Muscle of back (tissue), 11 donors: ENCODE data around the gene PCSK6. TPM values are rescaled to one million over a fixed set of nuclear protein-coding genes. Genes with fewer than 3 reads are reported as not detected.
A peak's percentile ranks its signal among the peaks of the same experiment; 100 is the strongest.

Experiments used
- DNase-seq, 3 donors: peaks; one replicate each; pipeline versions ENCODE4 v3.0.0 to v3.0.0-alpha.2; 2013
- polyA plus RNA-seq, 10 donors: library from polyadenylated mRNA; unstranded; fragments of 120-200 nt; gene quantifications; one replicate each; pipeline ENCODE4 v1.2.1, GENCODE V29; 2013; ENCODE audit not compliant: insufficient read length in 10 of 10

Gene PCSK6
- polyA plus RNA-seq, 10 donors: 9.3 to 18.0 (median 11.3) TPM

DNA sequence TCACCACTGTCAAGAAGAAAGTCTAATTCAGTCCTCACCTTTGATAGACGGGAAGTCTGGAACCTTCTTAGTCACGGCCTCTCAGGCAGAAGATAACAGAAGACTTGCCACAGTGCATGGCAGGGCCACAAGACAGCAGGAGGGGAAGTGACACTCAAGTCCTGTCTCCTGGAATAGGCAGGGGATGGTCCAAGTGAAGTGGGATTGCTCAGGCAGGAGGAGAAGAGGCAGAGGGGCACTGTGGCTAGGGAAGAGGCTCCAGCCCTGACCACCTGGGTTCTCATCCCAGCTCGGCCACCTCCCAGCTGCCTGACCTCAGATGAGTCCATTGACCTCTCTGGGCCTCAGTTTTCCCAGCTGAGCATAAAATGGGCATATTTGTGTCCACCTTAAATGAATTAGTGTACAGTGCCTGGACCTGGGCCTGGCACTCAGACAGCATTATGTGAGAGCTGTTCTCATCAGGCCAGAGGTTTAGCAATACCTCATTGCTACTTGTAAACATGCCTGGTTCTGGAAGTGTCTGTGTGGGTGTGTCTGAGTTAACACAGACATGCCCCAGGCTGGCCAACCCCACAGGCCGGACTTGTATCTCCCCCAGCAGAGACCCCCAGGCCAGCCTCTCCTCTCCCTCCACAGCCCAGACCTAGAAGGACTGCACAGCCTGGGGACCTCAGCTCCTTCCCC, 11.5 kb upstream of the PCSK6 start:
- DNase-seq: no peak

DNA sequence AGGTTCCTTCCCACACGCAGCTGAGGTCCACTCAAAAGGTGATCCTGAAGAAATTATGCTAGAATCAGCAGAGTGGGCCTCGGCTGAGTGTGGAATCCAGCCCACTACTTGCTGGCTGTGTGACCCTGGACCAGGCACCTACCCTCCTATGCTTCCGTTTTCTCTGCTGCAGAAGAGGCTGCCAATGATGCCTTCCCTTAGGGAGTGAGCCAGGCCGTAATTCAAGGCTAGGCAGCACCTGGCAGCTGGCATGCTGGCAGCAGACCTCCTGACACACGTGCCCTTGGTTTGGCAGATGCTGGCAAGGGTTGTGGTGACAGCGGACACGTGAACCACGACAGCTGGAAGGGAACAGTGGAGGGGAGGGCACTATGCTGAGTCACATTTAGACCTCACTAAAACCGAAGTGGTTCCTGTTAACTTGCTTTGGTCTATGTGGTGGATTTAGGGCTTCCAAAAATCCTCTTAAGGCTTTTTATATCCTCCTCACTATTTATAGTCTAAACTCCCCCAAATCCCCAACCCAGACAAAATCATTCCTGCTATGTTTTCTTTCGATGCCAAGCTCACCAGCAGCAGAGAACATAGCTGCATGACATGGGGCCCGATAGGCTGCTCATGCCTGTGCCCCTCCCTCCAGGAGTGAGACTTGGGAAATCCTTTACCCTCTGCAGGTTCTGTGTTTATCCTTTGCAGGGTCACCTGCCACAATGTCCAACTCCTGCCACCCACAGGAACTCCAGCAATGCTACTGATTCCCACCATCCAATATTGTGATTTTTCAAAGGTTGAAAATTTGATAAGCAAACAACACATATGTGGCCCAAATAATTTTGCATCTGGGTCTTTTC, 10.6 kb upstream of the PCSK6 start:
- DNase-seq: peak; percentile 65 to 80 (median 73)

DNA sequence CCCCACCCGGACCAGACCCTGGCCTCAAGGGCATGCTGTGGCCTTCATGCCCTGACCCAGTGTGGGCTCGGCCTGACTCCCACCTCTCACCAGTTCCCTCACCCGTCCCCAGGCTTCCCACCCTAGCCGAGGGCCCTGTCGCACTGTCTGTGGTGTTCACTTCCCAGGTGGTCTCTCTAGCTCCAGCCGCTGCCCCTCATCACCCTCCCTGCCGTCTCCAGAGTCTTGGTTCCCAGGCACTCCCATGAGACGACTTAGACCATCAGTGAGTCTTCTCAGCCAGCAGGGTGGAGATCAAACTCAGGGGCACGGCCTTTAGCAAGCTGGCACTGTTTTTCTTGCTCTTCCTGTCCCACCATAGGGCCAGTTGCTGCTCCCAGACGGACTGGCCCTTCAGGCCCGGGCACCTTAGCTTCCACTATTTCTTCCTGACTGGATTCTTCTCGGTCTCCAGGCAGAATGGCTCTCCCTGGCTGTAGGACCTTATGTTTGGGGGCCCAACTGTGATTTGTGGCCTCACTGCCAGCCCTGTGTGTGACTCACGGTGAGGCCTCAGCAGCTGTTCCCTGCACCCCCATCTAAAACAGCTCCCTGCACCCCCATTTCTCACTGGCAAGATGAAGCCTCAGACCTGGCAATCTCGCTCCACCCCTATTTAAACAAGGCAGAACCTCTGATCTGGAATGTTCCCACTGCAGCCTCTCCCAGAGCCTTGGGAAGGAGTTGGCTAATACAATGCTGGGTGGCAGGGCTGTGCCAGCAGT, 9.4 kb upstream of the PCSK6 start:
- no peak for DNase-seq

DNA sequence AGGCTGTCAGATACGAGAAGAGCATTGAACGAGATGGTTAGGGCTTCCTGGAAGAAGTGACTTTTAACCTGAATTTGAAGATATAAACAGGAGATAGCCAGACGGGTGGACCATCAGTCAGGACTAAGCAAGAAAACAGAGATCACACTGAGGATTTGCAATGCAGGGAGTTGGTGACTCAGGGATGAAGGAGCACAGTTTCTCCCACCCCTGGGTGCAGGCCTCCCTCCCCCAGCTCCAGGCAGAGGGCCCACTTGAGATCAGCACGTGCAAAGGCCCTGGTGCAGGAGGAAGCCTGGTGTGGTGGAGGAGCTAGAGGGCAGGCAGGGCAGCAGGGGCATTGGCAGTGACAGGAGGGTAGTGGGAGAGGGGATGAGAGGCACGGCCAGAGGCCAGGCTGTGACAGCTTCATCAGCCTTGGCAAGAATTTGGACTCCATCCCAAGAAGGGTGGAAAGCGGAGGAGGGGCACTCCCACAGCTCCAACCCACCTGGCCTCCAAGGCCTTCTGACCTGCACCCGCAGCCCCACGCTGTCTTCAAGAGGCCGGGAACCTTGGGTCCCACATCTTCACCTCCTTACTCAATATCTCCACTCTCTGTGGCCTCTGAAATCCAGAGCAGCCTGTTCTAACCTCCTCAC, 8.7 kb upstream of the PCSK6 start:
- no peak for DNase-seq

DNA sequence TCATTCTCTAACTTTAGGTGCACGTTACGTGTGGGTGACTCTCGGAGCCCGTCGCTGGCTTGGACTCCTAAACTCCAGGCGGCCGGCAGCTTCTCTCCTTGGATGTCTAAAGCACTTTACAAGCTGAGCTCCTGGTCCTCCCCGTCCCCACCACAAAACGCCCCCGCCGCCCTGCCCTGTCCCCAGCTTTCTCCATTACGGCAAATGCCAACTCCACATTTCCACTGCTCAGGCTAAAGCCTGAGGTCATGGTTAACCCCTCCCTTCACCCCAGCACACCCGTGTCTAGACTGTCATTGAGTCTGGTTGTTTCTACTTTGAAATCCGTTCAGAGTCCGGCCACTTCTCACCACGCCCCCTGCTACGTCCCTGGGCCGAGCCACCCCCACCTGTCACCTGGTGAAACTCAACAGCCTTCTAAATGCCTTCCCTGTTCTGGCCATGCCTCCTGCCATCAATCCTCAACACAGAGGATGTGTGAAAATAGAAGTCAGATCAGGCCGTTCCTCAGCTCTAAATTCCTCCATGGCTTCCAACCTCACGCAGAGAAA, 8.1 kb upstream of the PCSK6 start:
- DNase-seq: no peak

DNA sequence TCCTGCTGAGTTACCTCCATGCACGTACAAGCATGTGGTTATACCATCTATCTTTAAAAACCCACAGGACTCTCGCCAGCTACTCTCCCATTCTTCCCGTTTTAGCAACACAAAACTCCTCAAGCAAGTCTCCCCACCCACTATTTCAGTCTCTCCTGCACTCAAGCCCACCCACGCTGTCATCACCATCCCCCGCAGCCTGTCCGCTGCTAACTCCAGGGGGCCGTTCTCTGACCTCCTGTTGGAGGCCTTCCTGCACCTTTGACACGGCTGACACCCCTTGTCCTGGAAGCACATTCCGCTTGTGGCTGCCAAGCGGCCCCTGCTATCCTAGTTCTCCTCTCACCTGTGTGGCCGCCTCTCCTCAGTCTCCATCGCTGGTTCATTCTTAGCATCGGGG, 7.5 kb upstream of the PCSK6 start:
- no peak for DNase-seq

DNA sequence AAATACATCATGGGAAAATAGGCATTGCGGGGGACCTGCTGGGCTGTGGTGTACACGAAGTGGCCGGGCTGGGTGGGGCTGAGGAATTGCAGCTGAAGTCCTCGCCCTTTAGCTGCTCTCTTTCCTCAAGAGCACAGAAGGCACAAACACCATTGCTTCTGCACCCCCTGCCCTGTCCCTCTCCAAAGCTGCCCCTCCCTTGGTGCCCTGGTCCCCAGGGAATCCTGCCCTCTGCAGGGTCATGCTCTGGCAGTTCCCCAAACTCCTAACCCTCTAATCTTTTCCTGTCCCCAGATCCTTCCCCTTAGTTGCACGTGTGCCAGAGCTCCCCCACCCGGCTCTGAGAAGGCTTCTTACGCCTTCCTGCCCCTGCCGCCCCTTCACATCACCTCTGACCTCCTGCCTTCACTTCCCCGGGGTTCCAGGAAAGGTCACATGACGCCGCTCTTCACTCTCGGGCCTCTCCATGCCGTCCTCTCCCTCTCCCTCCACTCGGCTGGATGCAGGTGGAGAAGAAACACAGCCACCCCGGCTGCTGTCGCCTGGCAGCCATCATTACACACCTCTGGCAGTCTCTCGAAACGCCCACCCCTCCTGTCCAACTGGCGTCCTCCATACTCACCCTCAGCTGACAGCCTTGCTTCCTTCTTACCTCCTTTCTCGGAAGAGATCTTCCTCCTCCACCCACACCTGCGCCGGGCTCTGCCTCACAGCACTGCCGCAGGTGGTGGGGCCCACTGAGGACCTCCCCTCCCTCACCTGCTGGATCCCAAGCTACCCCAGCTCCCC, 6.9 kb upstream of the PCSK6 start:
- no peak for DNase-seq

DNA sequence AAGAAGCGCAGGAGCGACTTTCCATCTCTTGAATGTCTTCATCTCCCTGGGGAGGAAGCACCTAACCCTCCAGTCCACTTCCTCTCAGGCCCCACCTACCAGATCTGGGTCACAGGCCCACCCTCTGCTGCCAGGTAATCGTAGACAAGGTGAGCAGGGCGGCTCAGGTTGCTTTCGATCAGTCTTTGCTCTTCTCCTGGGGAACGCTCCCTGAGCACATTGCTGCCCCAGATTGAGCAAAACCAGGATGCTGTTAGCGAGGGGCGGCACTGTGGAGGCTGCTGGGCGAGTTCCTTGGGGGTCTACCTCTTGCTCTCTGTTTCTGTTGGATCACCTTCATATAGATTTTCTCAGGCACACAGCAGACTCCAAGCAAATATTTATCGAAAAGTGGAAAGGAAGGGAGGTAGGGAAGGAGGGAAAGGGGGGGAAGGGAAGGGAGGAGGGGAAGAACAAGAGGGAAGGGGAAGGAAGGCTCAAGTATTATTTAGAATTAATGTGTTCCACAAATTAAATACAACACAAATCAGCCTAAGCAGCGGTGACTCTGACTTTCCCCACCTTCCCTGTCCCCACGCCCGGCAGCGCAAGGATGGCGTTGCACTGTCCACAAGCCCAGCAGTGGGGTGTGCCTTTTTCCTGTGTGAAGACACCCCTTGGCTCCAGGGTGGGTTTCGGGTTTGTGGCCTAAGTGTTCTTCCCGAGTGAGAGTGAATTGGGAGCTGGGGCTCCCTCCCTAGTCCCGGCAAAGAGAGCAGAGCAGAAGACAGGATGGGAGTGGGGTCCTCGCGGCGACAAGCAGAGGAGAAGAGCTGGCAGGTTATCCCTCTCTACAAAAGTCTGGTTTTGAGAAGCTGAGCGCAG, 6.1 kb upstream of the PCSK6 start:
- DNase-seq: no peak

DNA sequence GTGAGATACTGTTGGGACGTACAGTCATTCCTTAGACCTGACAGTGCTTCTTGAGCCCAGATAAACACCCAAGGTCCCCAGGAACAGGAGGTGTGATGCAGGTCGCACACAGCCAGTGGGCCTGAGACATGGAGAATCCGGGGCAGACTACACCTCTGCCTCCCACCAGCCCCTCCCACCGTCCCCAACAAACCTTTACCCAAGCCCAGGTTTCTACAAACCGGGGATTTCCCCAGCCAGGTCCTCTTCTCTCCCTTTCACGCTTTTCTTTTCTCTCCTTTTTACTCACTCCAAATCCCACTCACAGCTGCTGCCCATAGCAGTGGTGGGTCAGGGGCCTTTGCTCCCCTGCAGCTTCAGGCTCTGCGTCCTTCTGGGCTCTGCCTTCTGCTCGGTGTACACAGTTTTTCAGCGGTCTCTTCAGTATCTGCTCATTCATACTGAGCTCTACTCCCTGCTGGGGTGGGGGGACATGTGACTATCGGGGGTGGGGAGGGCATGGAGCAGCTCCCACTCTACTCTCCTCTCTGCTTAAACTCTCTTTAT, 4.8 kb upstream of the PCSK6 start:
- DNase-seq: no peak

DNA sequence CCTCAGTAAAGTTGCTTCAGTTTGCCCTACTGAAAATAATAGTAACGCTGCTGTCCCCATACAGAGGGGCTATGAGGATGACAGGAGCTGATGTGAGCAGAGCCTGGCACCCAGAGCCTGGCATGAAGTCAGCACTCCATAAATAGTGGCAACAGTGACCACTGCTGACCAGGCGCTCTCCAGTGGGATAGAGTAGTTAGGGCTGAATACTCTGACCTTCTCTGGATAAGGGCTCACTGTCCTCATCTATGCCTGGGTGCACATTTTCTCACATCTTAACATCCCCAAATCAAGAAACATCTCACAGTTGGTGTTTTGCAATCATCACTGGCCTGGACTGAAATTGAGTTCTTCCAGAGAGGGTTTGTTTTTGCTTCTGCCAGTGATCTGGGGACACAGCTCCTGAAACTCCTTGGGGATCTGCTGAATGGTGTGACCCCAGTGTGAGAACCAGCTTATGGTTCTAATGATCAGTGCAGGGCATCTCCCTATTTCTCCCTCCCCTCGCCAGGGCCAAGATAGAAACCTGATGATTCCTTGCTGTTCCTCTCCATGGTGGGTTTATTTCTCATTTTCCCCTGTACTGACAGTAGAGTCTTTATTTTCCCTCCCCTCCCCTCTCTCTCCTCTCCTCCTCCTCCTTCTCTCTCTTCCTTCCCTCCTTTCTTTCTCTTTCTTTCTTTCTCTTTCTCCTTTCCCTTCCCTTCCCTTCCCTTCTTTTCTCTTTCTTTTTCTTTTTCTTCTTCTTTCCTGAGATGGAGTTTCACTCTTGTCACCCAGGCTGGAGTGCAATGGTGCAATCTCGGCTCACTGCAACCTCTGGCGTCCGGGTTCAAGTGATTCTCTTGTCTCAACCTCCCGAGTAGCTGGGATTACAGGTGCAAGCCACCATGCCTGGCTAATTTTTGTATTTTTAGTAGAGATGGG, 3.5 kb upstream of the PCSK6 start:
- DNase-seq: no peak

DNA sequence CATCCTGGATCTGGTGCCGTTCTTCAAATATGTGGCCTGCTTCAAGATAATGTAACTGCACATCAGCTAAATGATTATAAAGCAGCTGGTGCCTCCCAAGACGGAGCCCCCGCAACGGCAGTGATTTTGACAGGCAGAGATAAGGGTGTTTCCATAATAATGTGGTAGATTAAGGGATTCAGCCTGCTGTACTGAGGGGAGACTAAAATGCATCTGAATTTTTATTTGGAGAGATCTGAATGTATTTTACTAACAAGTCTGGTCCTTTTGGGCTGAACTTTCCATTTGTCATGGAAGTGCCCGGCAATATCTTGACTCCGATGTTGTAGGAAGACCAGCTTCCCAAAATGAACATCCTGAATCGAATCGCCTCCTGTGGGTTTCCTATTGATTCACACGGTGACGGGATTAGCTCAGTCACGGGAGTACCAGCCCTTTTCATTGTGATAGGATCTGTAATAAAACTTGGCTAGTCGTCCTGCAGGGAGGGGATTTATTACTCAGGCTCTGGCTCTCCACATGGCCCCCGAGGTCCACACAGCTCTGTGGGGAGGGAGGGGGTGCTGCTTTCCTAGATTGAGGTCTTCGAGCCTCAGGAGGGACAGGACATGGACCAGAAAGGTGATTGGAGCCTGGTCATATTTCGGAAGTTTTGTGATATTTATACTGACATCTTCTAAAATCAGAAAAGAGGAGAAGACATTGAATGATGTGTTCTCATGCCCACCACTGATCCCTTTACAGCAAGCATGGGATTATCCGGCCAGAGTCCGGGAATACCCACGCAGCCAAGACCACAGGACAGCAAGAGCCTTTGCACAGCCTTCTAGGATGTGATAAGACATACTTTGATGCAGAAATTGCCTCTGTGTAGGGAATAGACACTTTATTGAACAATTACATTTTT, 2.5 kb upstream of the PCSK6 start:
- no peak for DNase-seq

DNA sequence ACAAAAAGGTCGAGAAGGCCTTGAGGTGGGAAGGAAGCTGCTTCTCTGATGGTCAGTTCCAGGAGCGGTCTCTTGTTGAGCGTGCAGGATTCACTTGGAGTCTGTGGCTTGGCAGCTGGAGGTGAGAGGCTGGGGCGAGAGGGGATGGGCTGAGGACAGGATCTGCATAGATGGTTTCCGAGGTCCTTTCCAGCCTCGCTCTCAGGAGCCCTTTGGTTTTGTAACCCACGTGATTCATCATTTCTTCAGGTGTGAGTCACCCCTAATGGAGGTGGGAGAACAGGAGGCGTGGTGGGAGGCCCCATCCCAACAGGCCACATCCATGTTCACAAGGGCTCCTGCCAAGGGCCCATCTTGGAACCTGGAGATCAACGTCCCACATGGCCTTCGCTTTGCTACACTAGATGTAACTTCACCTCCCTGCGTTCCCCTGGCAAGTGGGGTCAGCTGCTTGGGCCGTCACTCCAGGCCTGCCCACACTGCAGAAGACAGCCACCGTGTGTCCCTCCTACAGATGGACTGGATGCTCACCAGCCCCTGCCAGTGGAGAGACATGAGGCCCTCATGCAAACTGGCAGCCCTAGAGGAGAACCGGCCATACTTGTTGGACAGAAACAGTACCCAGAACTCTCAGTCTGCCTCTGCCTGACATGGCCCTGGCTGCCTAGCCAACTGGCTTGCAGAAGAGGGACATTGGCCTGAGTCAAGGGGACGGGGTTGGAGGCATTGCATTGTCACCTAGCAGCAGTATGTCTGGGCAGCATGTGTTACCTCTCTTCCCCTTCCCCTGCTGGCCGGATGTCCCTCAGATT, 1.6 kb upstream of the PCSK6 start:
- DNase-seq: no peak

DNA sequence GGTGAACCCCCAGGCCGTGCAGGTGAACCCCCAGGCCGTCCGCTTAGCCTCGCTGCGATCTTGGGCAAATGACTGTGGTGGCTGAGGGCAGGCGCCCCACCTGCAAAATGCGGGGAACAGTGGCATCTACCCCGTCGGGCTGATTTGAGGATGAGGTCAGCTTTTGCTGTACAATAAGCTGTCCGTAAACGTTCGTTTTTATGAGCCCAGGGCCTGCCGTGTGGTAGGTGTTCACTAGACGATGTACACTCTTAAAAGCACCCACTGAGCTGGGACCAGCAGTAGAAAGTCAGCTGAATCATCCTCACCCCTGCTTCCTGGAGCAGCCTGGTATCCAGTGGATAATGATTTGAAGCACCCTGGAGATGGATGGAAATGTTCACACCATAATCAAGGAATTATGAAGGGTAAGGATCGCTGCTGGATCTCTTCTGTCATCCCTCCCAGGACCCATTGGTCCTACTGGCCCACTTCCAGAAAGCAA, 943 bp upstream of the PCSK6 start:
- no peak for DNase-seq

DNA sequence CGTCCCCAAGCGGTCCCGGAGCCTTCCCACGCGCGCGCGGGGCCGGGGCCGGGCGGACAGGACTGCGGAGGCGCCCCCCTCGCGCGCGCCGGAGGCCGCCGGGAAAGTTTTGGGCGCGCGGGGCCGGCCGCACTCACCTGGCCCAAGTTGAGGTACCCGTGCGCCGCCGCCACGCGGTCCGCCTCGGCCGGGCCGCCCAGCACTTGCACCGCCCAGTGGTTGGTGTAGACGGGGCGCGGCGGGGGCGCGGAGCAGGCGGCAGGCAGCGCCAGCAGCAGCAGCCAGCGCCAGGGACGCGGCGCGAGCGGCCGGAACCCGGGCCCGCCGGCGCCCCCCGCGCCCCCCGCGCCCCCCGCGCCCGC, 289 bp downstream of the PCSK6 start:
- DNase-seq: peak in 2 of 3 donors; percentile 27 to 56

DNA sequence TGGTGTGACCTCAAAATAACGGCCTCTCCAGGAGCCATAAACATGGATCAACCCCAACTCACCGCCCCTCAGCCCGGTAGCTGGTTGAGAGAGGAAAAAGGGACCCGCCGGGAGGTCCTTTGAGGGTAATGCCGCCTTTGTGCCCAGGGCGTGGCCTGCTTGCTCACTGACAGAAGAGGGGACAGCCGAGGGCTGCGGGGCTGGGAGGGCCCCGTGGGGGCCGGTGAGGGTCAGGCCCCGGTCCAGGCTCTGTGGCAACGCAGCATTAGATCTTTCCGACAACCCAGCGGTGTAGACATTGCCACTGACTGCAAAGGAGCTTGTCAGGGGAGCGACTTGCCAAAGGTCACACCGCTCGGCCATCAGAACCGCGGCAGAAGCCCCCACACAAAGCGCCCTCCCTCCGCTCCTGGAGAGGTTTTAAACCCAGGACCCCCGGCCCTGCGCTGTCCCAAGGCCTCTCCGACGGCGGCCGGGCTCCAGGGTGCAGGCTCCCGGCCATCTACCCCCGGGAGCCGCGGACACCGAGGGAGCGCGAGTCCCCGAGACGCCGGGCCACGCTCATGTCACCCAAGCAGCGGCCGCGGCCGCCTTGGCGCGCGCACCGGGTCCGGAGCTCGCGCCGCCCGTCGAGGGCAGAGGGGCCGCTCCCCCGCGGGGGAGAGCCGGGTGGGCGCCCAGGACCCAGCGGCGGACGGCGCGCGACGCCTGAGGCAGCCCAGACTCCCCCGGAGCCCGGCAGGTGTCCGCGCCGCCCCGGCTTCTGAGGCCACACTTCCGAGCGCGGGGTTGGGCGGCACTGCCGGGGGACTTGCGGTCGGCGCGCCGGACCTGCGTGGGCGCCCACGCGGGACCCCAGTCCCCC, 975 bp downstream of the PCSK6 start:
- DNase-seq: no peak
